Measurements from ENCODE around the gene CAPN14.

CAPN14 gene, protein sequence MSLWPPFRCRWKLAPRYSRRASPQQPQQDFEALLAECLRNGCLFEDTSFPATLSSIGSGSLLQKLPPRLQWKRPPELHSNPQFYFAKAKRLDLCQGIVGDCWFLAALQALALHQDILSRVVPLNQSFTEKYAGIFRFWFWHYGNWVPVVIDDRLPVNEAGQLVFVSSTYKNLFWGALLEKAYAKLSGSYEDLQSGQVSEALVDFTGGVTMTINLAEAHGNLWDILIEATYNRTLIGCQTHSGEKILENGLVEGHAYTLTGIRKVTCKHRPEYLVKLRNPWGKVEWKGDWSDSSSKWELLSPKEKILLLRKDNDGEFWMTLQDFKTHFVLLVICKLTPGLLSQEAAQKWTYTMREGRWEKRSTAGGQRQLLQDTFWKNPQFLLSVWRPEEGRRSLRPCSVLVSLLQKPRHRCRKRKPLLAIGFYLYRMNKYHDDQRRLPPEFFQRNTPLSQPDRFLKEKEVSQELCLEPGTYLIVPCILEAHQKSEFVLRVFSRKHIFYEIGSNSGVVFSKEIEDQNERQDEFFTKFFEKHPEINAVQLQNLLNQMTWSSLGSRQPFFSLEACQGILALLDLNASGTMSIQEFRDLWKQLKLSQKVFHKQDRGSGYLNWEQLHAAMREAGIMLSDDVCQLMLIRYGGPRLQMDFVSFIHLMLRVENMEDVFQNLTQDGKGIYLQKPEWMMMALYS

DNA sequence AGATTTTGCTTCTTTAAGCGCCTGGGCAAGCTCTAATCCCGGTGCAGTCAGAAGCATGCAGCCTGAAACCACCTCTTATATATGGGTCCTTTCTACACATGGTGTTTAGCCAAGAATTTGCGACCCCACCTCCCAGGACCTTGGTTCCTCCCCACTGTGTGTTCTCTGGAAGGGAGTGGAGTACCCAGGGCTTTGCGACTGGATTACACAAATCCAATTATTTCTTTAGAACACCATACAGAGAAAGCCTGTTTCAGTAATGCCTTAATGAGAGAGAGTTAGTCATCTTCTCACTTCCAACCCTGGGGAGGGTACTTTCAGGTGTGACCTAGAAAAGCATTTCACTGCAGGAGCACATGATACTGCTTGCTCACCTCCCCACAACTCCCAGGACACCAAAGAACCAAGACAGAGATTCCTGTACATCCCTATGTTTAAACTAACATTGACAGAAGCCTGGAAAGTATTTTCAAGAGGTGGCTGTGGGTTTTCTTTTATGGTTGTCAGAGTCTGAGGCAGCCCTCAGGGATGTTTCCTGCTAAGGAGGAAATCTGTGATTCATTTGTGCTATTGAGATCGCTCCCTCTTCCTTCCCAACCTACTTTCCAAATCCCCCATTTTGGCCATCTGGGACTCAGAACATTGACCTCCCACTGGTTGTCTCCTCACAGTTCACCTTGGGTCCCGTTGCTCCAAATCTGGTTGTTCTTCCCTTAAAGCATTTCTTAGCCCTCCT, at the start of gene CAPN14:
TSS of gene CAPN14 (minus strand) at position 51 of the 736 bp plus-strand sequence. CDS start 12,068 bp downstream, outside the sequence.
- DNase-seq: no peak

- DNase-seq: no peak
These were observed 49.5 kb upstream of the CAPN14 start for GRCh38 chr2:31266804-31267203.

DNA sequence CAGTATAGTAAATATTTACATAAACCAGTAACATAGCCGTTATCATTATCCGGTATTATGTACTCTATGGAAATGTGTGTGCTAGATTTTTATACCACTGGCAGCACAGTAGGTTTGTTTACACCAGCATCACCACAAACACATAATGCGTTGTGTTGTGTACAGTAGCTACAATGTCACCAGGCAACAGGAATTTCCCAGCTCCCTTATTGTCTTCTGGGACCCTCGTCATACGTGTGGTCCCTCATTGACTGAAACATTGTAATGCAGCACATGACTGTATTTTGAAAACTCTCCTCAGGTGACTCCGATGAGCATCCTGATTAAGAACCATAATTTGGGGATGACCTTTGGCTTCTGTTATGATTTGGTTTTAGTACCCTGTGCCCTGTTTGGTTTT, 47.9 kb upstream of the CAPN14 start:
- DNase-seq: no peak

DNA sequence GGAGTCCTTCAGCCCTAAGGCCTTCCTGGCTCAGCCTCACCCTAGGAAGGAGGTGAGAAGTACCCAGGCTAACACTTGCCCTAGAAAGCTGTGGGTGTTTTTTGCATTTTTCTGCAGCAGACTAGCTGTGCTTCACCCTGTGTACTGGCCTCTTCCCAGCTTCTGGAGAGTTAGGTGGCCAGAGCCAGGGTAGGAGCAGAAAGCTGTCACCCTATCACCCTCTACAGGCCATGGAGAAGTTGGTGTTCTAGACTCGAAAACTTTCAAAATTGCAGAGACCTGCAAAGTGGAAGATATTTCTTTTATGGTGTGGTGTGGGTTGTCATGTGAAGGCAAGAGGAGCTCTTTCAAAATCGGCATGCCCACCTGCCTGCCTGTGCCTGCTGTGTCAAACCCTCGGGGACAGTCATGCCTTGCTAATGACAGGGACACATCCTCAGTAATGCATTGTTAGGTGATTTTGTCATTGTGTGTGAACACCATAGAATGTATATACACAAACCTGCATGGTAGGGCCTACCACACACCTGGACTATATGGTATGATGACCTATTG, 46.4 kb upstream of the CAPN14 start:
- no peak for DNase-seq

GRCh38 chr2:31260870-31261269, 43.6 kb upstream of the CAPN14 start:
- DNase-seq: no peak

- DNase-seq: no peak
These were observed 41.8 kb upstream of the CAPN14 start for GRCh38 chr2:31259075-31259474.

GRCh38 chr2:31258351-31258750, 41.0 kb upstream of the CAPN14 start:
- DNase-seq: no peak

DNA sequence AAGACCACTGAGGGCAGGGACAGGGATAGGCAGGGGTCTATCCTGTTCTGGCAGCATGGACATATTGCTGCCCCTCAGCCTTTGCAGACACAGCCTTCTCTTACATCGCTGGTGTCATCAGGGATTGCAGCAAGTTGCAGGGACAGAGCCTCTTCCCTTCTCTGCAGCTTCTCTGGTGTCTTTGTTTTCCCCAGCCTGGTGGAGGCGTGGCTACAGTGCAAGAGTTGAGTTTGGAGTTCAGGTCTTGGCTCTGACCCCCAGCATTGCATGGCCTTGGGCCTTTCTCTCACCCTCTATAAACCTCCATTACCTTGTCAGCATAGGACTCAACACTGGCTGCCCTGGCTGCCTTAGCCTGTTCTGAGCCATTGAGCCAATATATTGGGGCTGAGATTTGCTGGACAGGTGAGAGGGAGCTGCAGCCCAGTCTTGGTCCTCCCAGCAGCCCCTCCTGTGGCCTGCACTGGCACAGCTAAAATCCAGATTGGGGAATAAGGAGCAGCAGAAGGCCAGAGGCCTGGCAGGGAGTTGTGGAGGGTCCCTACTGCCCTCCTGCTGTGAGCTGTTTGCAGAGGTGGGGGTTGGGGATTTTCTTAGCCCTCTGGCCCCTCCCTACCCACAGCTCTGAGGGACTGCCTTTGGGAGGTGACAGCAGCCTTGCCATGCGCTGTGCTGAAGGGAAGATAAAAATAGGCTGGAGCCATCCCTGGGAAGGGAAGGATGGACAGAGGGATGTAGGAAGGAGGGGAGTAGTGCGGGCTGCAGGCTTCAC, 39.5 kb upstream of the CAPN14 start:
- DNase-seq: no peak

DNA sequence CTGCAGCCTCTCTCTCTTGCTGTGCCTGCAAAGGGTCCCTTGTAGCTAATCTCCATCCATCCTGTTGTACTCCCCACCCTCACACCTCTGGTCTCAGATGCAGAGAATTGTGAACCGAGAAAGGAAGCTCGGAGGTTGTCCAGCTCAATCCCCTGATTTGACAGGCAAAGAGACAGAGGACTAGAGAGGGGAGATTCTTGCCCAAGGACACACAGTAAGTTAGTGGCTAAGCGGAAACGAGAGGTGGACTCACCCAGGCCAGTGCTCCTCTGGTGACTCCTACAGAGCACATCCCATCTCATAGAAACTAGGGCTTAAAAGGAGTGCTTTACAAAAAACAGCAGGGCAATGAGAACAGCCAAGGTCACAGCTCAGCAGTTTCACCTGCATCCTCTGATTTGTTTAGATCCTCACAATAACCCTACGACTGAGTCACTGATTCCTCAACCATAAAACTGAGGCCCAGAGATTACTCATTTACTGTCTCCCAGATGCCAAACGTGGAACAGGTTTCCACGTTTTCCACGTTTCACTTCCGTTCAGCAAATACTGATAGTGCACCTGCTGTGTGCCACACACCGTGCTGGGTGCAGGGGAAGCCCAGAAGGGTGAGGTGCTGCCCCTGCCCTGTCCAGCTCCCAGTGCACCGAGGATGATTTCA, 38.7 kb upstream of the CAPN14 start:
- DNase-seq: no peak

DNA sequence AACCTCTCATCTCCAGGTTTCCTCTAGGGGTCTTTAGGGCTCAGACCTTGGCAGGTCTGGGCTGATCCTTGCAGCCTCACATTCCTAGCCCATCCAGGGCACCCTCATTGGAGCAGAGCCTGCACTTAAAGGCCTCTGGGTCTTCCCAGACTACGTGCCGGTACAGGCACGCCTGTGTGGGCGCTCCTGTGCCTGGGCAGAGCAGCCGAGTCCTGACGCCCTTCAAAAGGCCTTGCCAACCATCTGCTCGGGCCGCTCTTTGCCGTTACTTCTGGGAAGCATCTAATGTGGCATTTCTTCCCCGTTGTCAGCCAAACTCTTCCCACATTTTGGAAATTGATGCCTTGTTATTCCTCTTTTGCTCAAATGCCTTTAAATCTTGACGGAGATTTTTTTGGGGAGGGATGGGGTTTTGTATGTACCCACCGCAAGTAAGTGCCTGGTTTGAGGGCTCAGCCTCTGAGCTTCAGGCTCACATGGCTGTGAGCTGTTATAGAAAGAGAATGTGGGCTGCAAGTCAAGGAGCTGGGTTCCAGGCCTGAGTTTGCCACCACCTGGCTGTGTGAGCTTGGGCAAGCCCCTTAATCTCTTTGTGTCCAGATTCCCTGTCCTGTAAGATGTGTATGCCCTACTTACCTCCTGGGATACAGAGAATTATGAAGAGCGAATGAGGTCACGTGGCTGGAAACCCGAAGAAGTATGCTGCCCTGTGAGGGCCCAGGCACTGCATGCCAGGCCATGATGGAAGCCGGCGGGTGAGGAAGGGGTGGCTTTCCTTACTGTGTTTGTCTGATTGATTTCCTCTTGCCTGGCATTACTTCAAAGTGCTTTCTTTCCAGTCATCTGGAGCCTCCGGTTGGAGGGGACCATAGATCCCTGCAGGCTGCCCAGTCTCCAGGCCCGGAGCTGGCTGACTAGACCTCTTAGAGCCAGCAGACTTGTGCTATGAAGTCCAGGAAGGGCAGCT, 37.2 kb upstream of the CAPN14 start:
- no peak for DNase-seq

GRCh38 chr2:31253356-31254131, 36.2 kb upstream of the CAPN14 start:
- no peak for DNase-seq

DNA sequence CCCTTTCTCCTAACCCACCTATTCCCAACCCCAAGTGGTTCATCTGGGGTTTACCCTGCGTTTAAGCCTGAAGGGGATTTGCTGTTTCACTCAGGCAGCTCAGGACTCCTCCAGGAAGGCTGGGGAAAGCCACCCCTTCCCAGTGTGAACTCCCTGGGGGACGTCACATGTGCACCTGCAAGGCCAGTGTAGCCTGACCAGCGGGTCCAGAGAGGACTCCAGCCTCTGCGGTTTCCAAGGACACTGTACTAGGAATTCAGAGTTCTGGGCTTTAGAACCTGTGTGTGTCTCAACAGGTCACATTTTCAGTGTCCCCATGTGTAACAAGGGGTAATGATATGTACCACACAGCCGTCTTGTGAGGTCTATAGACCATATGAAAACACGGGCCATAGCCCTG, 34.5 kb upstream of the CAPN14 start:
- no peak for DNase-seq

DNA sequence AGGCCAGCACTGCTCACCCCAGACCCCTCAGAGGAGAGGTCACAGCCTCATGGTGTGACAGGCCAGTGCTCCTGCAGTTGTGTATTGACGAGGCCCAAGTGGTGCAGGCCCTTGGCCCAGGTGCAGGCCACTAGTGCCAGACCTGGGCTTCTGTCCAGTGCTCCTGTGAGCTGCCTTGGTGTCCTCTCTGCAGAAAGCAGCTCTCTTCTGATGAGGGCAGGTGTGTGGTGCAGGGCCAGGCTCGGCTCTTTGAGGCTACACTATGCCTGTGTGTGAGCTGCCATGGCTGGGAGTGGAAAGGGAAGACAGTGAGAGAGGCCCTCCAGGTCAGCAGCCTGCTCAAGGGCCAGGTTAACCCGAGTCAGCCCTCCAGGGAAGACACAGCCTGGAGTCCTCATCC, 33.7 kb upstream of the CAPN14 start:
- DNase-seq: no peak

GRCh38 chr2:31249009-31249690, 31.8 kb upstream of the CAPN14 start:
- no peak for DNase-seq

DNA sequence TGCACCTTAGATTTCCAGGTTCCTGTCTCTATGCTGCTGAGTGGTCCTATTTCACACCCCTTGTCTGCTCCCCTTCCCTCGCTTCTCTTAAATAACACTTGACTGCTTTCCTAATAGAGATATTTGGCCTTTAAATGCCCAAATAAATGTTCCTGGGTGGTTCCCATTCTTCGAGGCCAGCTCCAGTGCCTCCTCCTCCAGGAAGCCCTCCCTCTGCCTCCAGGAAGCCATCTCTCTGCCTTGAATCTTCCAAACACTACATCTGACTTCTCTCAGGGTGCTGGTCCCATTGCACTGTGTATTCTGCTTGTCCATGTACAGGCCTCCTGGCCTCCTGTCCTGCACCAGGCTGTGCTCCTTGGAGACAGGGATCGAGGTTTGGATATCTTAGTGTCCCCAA, 30.8 kb upstream of the CAPN14 start:
- no peak for DNase-seq

GRCh38 chr2:31247711-31248110, 30.4 kb upstream of the CAPN14 start:
- DNase-seq: no peak

DNA sequence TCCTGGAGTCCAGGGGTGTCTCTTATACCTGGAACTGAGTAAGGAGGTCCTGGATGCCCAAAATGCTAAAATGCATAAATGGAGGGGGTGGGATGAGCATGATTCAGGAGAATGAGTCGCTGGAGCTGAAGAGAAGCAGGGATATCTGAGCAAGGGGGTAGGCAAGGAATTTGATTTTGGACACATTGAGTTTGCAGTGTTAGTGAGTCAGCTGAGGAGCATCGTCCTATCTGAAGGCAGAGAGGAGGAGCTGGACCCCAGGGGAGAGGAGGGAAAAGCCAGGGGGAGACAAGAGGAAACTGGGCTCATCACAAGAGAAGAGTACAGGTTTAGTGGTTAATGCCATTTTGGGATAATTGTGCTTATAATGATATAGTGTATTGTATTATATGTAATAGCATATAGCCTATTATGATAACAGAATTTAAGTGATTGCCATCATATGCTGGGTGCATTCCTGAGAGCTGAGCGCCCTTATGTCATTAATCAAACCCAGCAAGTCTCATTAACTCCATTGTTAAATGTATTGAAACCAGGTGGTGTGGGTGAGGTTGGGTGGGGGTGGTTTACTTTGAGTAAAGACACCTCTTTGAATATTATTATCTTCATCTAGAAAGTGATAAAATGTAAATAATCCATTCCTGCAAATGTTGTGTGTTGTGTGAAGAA, 29.0 kb upstream of the CAPN14 start:
- no peak for DNase-seq

- DNase-seq: no peak
These were observed 26.8 kb upstream of the CAPN14 start for GRCh38 chr2:31244101-31244500.

- DNase-seq: no peak
These were observed 25.7 kb upstream of the CAPN14 start for GRCh38 chr2:31243053-31243452.

All from CD4-positive, alpha-beta T cell treated with Interleukin-4 for 4 hours (primary cell).